GM21526 (cell line): ENCODE measurements around the gene RBAK.
"Not testable (repeated sequence)": the region's sequence is repeated elsewhere in the genome, so short reads cannot be mapped to it uniquely, and the experiment has no call there.

Experiments
- ATAC-seq: cut with Tn5 transposase; IDR thresholded peaks from one replicate; pipeline ENCODE4 v1.9.1; 2021; ENCODE audit warnings: moderate library complexity; ENCODE audit not compliant: unreplicated experiment, low FRiP score

RBAK gene

GRCh38 chr7:5047127-5047526, 1.5 kb downstream of the RBAK start:
- ATAC-seq = not testable (repeated sequence)

GRCh38 chr7:5050676-5051075, 5.0 kb downstream of the RBAK start:
- no peak for ATAC-seq

GRCh38 chr7:5051731-5052130, 6.1 kb downstream of the RBAK start:
- ATAC-seq = not testable (repeated sequence)

GRCh38 chr7:5053175-5053574, 7.5 kb downstream of the RBAK start:
- no peak for ATAC-seq

GRCh38 chr7:5063698-5064097, 18.0 kb downstream of the RBAK start:
- no peak for ATAC-seq

GRCh38 chr7:5064391-5065106, 18.9 kb downstream of the RBAK start:
- ATAC-seq = no peak

GRCh38 chr7:5065107-5065407, 19.4 kb downstream of the RBAK start:
- ATAC-seq = no peak

- ATAC-seq = no peak
These were observed 22.9 kb downstream of the RBAK start for GRCh38 chr7:5068521-5068920.

- ATAC-seq = no peak
These were observed 24.5 kb downstream of the RBAK start for GRCh38 chr7:5070206-5070605.

- not testable (repeated sequence) for ATAC-seq
These were observed 29.5 kb downstream of the RBAK start for GRCh38 chr7:5075187-5075586.

- ATAC-seq = no peak
These were observed 32.1 kb downstream of the RBAK start for GRCh38 chr7:5077740-5078139.

GRCh38 chr7:5082806-5083205, 37.1 kb downstream of the RBAK start:
- no peak for ATAC-seq

- no peak for ATAC-seq
These were observed 37.7 kb downstream of the RBAK start for GRCh38 chr7:5083311-5083711.

GRCh38 chr7:5086256-5086655, 40.6 kb downstream of the RBAK start:
- ATAC-seq = no peak

GRCh38 chr7:5088228-5088833, 42.7 kb downstream of the RBAK start:
- ATAC-seq = not testable (repeated sequence)

- no peak for ATAC-seq
These were observed 43.2 kb downstream of the RBAK start for GRCh38 chr7:5088906-5089305.

- ATAC-seq = no peak
These were observed 48.3 kb downstream of the RBAK start for GRCh38 chr7:5093948-5094347.

GRCh38 chr7:5094641-5095040, 49.0 kb downstream of the RBAK start:
- ATAC-seq = no peak

GRCh38 chr7:5116359-5116758, 70.7 kb downstream of the RBAK start:
- no peak for ATAC-seq

- ATAC-seq = no peak
These were observed 71.7 kb downstream of the RBAK start for GRCh38 chr7:5117095-5117970.
